KMS-11 (cell line): ENCODE measurements around the gene TEX22.
A peak's percentile ranks its signal among the peaks of the same experiment; 100 is the strongest.

Experiments used
- H2AFZ ChIP-seq: fragments of 200-600 bp; sonication (generic); 2 replicates; pipeline ENCODE4 v1.6.1; 2016; ENCODE audit warnings: antibody characterized with exemption, mixed run types, low read depth
- H3K27ac ChIP-seq: fragments of 200-600 bp; sonication (generic); 2 replicates; pipeline ENCODE4 v1.6.1; 2016; ENCODE audit warnings: mild to moderate bottlenecking, mixed run types
- H3K27me3 ChIP-seq: fragments of 200-600 bp; sonication (generic); 2 replicates; pipeline ENCODE4 v1.6.1; 2017; ENCODE audit warnings: mild to moderate bottlenecking, low read depth, mixed run types, moderate library complexity; ENCODE audit not compliant: insufficient read depth
- H3K36me3 ChIP-seq: fragments of 200-600 bp; sonication (generic); 2 replicates; pipeline ENCODE4 v1.6.1; 2017; ENCODE audit warnings: mild to moderate bottlenecking, mixed run types; ENCODE audit not compliant: insufficient read depth
- H3K4me1 ChIP-seq: fragments of 200-600 bp; sonication (generic); 2 replicates; pipeline ENCODE4 v1.6.1; 2016; ENCODE audit warnings: mild to moderate bottlenecking, low read depth, mixed run types; ENCODE audit not compliant: poor library complexity, severe bottlenecking
- H3K4me2 ChIP-seq: fragments of 200-600 bp; sonication (generic); 2 replicates; pipeline ENCODE4 v1.7.0; 2016; ENCODE audit warnings: mild to moderate bottlenecking, mixed run types
- H3K4me3 ChIP-seq: fragments of 200-600 bp; sonication (generic); IDR thresholded peaks from 2 replicates; pipeline ENCODE4 v1.6.1; 2017; ENCODE audit warnings: low read depth, low read length, mixed read lengths; ENCODE audit not compliant: insufficient read depth
- H3K79me2 ChIP-seq: fragments of 200-600 bp; sonication (generic); 2 replicates; pipeline ENCODE4 v1.6.1; 2016; ENCODE audit warnings: low read depth, mixed run types; ENCODE audit not compliant: insufficient read depth
- H3K9ac ChIP-seq: fragments of 200-600 bp; sonication (generic); 2 replicates; pipeline ENCODE4 v1.6.1; 2016; ENCODE audit warnings: mild to moderate bottlenecking, mixed run types
- H4K20me1 ChIP-seq: fragments of 200-600 bp; sonication (generic); 2 replicates; pipeline ENCODE4 v1.6.1; 2016; ENCODE audit warnings: mild to moderate bottlenecking, mixed run types; ENCODE audit not compliant: insufficient read depth
- CTCF ChIP-seq: fragments of 200-600 bp; sonication (generic); conservative IDR thresholded peaks from 2 replicates; pipeline ENCODE4 v1.6.1; 2017; ENCODE audit warnings: low read depth, mild to moderate bottlenecking, antibody characterized with exemption, low read length, moderate library complexity, mixed read lengths

TEX22 gene

DNA sequence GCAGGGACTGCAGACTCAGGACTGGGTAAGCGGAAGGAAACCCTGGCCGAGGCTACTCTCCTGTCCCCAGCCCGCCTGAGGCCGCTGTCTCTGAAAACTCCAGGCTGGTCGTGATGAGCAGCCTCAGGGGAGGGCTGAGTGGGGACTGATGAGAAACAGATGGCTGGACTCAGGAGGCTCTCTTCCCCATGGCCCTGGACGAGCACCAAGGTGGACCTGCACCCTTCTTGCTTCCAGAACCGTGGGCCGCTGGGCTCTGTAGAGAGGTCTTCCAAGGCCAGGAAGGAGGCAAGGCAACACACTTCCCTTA lies 1.1 kb downstream of the TEX22 start:
- no peaks in the 10 kb centered on the region for H3K27me3 ChIP-seq
- H3K4me3 ChIP-seq, result no peak overlapping the region
- TF ChIP-seq CTCF, result no peak
- peak overlapping the region; percentile 90 for H3K9ac ChIP-seq
- H3K36me3 ChIP-seq, result no peaks in the 10 kb centered on the region
- H4K20me1 ChIP-seq, result no peaks in the 10 kb centered on the region
- no peak overlapping the region for H3K27ac ChIP-seq
- no peak overlapping the region for H2AFZ ChIP-seq
- H3K4me1 ChIP-seq, result peaks cover 10% of the 10 kb centered on the region
- peaks cover 7% of the 10 kb centered on the region for H3K79me2 ChIP-seq
- peak overlapping the region; percentile 60 for H3K4me2 ChIP-seq

GRCh38 chr14:105400016-105400415 lies 1.7 kb downstream of the TEX22 start:
- Histone ChIP-seq H3K36me3 (no peaks in the 10 kb centered on the region), H3K4me1 (peaks cover 10% of the 10 kb centered on the region), H3K79me2 (peaks cover 7% of the 10 kb centered on the region), H3K4me2 (peak overlapping the region; percentile 60; the same call in 1 of the 2 replicates), H3K9ac (no peak overlapping the region), H4K20me1 (no peaks in the 10 kb centered on the region), H3K27me3 (no peaks in the 10 kb centered on the region), H3K27ac (no peak overlapping the region), H3K4me3 (no peak overlapping the region), H2AFZ (no peak overlapping the region)
- TF ChIP-seq CTCF, result no peak

DNA sequence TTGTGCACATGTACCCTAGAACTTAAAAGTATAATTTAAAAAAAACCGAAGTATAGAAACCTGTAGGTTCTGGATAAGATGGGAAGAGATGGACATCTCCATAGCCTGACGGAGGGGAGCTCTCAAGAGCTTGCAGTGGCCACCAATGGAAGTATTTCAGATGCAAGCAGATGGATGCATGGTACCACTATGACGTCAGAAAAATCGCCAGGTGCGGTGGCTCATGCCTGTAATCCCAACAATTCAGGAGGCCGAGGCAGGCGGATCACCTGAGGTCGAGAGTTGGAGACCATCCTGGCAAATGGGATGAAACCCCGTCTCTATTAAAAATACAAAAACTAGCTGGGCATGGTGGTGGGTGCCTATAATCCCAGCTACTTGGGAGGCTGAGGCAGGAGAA lies 3.4 kb downstream of the TEX22 start:
- no peak overlapping the region for H2AFZ ChIP-seq
- H3K4me2 ChIP-seq, result no peak overlapping the region
- H3K27ac ChIP-seq, result no peak overlapping the region
- H3K79me2 ChIP-seq, result peaks cover 7% of the 10 kb centered on the region
- peaks cover 10% of the 10 kb centered on the region for H3K4me1 ChIP-seq
- TF ChIP-seq CTCF, result no peak
- H3K27me3 ChIP-seq, result no peaks in the 10 kb centered on the region
- H3K4me3 ChIP-seq, result no peak overlapping the region
- H3K9ac ChIP-seq, result no peak overlapping the region
- H4K20me1 ChIP-seq, result no peaks in the 10 kb centered on the region
- H3K36me3 ChIP-seq, result no peaks in the 10 kb centered on the region

DNA sequence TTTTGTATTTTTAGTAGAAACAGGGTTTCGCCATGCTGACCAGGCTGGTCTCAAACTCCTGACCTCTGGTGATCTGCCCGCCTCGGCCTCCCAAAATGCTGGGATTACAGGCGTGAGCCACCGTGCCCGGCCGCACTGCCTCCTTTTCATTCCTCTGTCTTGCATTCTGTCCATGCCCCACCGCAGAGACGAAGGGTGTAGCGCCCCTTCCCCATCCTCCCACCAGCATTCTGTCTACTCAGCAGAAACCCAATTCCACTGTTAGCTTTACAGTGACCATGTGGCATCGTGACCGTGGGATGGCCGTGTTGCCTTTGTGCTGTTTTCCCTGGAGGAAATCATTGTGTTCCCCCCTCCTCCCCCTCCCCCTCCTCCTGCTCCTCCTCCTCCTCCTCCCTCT lies 10.3 kb downstream of the TEX22 start:
- Histone ChIP-seq H3K27ac (no peak overlapping the region), H3K27me3 (no peaks in the 10 kb centered on the region), H3K36me3 (no peaks in the 10 kb centered on the region), H3K4me3 (no peak overlapping the region), H3K4me1 (no peaks in the 10 kb centered on the region), H3K79me2 (no peaks in the 10 kb centered on the region), H3K4me2 (no peak overlapping the region), H2AFZ (no peak overlapping the region), H4K20me1 (no peaks in the 10 kb centered on the region), H3K9ac (no peak overlapping the region)
- TF ChIP-seq CTCF, result no peak

- Histone ChIP-seq H2AFZ (no peak overlapping the region), H3K27ac (no peak overlapping the region), H4K20me1 (no peaks in the 10 kb centered on the region), H3K4me3 (no peak overlapping the region), H3K36me3 (no peaks in the 10 kb centered on the region), H3K4me1 (no peaks in the 10 kb centered on the region), H3K79me2 (no peaks in the 10 kb centered on the region), H3K4me2 (no peak overlapping the region), H3K9ac (no peak overlapping the region), H3K27me3 (no peaks in the 10 kb centered on the region)
- TF ChIP-seq CTCF, result no peak
Observed at GRCh38 chr14:105409364-105409763, 11.0 kb downstream of the TEX22 start.
